HepG2 (cell line): Measurements from ENCODE around the gene NCLN. TPM values are rescaled to one million over a fixed set of nuclear protein-coding genes. Genes with fewer than 3 reads are reported as not detected.
"Not testable (repeated sequence)": the region's sequence is repeated elsewhere in the genome, so short reads cannot be mapped to it uniquely, and the experiment has no call there.

Experiments
- ATAC-seq: fragments of 200-7000 bp; cut with Tn5 transposase; 3 replicates; pipeline ENCODE4 v1.9.1; 2020; ENCODE audit warnings: mild to moderate bottlenecking, moderate library complexity
- BruUV-seq: library from RNA; stranded (reverse); fragments of 400-500 nt; replicated peaks from 2 replicates; lab custom pipeline; 2021; lab: Mats Ljungman, UMichigan
- CTCF ChIA-PET: fragments of 300-600 bp; formaldehyde crosslinking; extraction: SDS; loops from one replicate; lab custom pipeline; 2021; ENCODE audit warnings: low total read pairs, inconsistent platforms, low intra/inter-chr PET ratio; lab: Yijun Ruan, JAX
- POLR2A ChIA-PET: fragments of 350-600 bp; sonication (Branson Sonifier 250); formaldehyde crosslinking; loops from one replicate; lab custom pipeline; 2020; ENCODE audit warnings: antibody characterized with exemption, inconsistent platforms; lab: Yijun Ruan, JAX
- DNase-seq: peaks from one replicate; pipeline ENCODE4 v3.0.0-alpha.2; 2015; ENCODE audit warnings: low spot score
- FAIRE-seq: peaks from 3 replicates; lab custom pipeline; 2011; peaks lifted over from hg19 to GRCh38; lab: Jason Lieb, UNC
- H2AFZ ChIP-seq: one replicate; pipeline ENCODE4 v1.6.1; 2011; ENCODE audit warnings: low read length, inconsistent platforms
- H3K27ac ChIP-seq: fragments of 300-600 bp; 3 replicates; pipeline ENCODE4 v1.8.0; 2011; ENCODE audit warnings: mixed run types, mild to moderate bottlenecking, mixed read lengths, low read length, inconsistent platforms; ENCODE audit not compliant: insufficient read depth; ENCODE audit errors: extremely low read length
- H3K27me3 ChIP-seq, 2 experiments: fragments of 200-600 bp in 1 of 2; 2 replicates in 1 of 2; 3 replicates in 1 of 2; pipeline versions ENCODE4 v1.6.0 to v1.8.0; 2011; ENCODE audit warnings: low read length in 2 of 2, mild to moderate bottlenecking in 2 of 2, moderate library complexity in 2 of 2, inconsistent platforms in 1 of 2; ENCODE audit not compliant: insufficient read depth in 2 of 2, control insufficient read depth in 1 of 2
- H3K36me3 ChIP-seq, 2 experiments: fragments of 200-600 bp in 1 of 2; replicated peaks in 1 of 2; 2 replicates in 1 of 2; 3 replicates in 1 of 2; pipeline versions ENCODE4 v1.5.1 to v1.8.0; 2011; ENCODE audit warnings: low read length in 2 of 2, inconsistent platforms in 1 of 2; ENCODE audit not compliant: insufficient read depth in 2 of 2, control insufficient read depth in 1 of 2
- H3K4me1 ChIP-seq: 2 replicates; pipeline ENCODE4 v1.5.1; 2012; ENCODE audit warnings: low read length, inconsistent platforms; ENCODE audit not compliant: insufficient read depth
- H3K4me2 ChIP-seq: 2 replicates; pipeline ENCODE4 v1.6.0; 2011; ENCODE audit warnings: low read depth, low read length, inconsistent platforms
- H3K4me3 ChIP-seq, 3 experiments: fragments of 200-600 bp in 1 of 3; sonication (generic), shearing (Covaris generic) in 1 of 3; replicated peaks in 1 of 3; 2 replicates each; pipeline ENCODE4 v1.5.1; 2011 to 2016; ENCODE audit warnings: low read length in 3 of 3, inconsistent platforms in 2 of 3, low read depth in 2 of 3, mild to moderate bottlenecking in 2 of 3, control low read depth in 1 of 3, mixed read lengths in 1 of 3; ENCODE audit not compliant: insufficient read depth in 1 of 3
- H3K79me2 ChIP-seq: one replicate; pipeline ENCODE4 v1.6.1; 2011; ENCODE audit warnings: low read length, inconsistent platforms; ENCODE audit not compliant: insufficient read depth
- H3K9ac ChIP-seq: 2 replicates; pipeline ENCODE4 v1.6.0; 2011; ENCODE audit warnings: mild to moderate bottlenecking, low read depth, low read length, inconsistent platforms; ENCODE audit not compliant: insufficient read depth
- H3K9me3 ChIP-seq: 2 replicates; pipeline ENCODE4 v1.5.1; 2012; ENCODE audit warnings: mild to moderate bottlenecking, low read length
- H4K20me1 ChIP-seq: 2 replicates; pipeline ENCODE4 v1.6.0; 2011; ENCODE audit warnings: inconsistent platforms, mild to moderate bottlenecking, low read length, moderate library complexity; ENCODE audit not compliant: insufficient read depth
- THAP11 ChIP-seq: IDR thresholded peaks from 2 replicates; pipeline ENCODE4 v1.6.1; 2016; ENCODE audit warnings: missing biosample characterization, missing genetic modification reagents
- ZNF546 ChIP-seq: sonication (generic); formaldehyde crosslinking; conservative IDR thresholded peaks from 2 replicates; pipeline ENCODE4 v1.8.1; 2023; ENCODE audit warnings: mild to moderate bottlenecking, missing genetic modification reagents
- WGBS: methylation state at CpG from one replicate; pipeline ENCODE4 v1.1.6; 2017; ENCODE audit warnings: low lambda C conversion rate; 5-methylcytosine and 5-hydroxymethylcytosine counted together
- in situ Hi-C: cut with HindIII; loops from 2 replicates; pipeline ENCODE4 v1.10.0; 2017; ENCODE audit warnings: low pct_unique_long_range_greater_than_20kb; ENCODE audit not compliant: extremely low pct_ligation_motif_present
- intact Hi-C: fragments of 100-400 bp; cut with micrococcal nuclease; formaldehyde crosslinking; loops from one replicate; pipeline ENCODE4 v1.10.0; 2022; ENCODE audit not compliant: unreplicated experiment
- polyA plus RNA-seq, 8 experiments: library from polyadenylated mRNA; depleted of rRNA in 3 of 8; stranded (reverse) in 7 of 8; unstranded in 1 of 8; fragments of >200 nt; fragmentation: Illumina TruSeq in 4 of 8; extraction: Trizol in 4 of 8; gene quantifications; 2 replicates each; pipeline versions ENCODE4 v1.2.1 to v1.2.3, GENCODE V29; 2011 to 2016; ENCODE audit warnings: low read depth in 4 of 8, missing spikeins in 1 of 8, mixed read lengths in 1 of 8; ENCODE audit not compliant: insufficient read depth in 1 of 8
- total RNA-seq, 5 experiments: library from RNA; depleted of rRNA; stranded (reverse); fragments of >200 nt; fragmentation: Illumina TruSeq; extraction: Trizol; gene quantifications; 2 replicates each; pipeline ENCODE4 v1.2.3, GENCODE V29; 2016; ENCODE audit warnings: low read depth in 1 of 5

The NCLN gene
- total and polyA plus RNA-seq, 2 of the 13 experiments (the other 11 are each of a cell fraction or from before 2014, with no cell fraction given): 42.6 to 56.0 TPM

GRCh38 chr19:3202346-3202745 is 16.6 kb downstream of the NCLN start:
- ChIA-PET POLR2A (interaction anchor here (0.7 kb wide), 1 partner anchor 150 kb away, joined by 3 read pairs; no protein-coding TSS in a partner anchor), CTCF (no interaction called here)
- no TSS peak for BruUV-seq
- Histone ChIP-seq H3K27ac (no peak overlapping the region), H3K79me2 (no peaks in the 10 kb centered on the region), H3K4me1 (no peaks in the 10 kb centered on the region), H3K9ac (no peak overlapping the region), H4K20me1 (no peaks in the 10 kb centered on the region), H2AFZ (no peak overlapping the region), H3K4me2 (no peak overlapping the region), H3K4me3 (no peak overlapping the region), H3K9me3 (no peaks in the 10 kb centered on the region), H3K36me3 (peaks cover 5 to 29% of the 10 kb centered on the region in 2 experiments; a peak in 4 of 5 replicates), H3K27me3 (no peaks in the 10 kb centered on the region)
- TF ChIP-seq THAP11 (CRISPR knock-in tag): no peak
- TF ChIP-seq ZNF546 (CRISPR knock-in tag): no peak
- ATAC-seq (no peak), FAIRE-seq (no peak), DNase-seq (no peak)
- in situ Hi-C loops: no loop called here
- intact Hi-C loops: no loop called here
- WGBS: 83% methylated on average over 6 of the region's 12 CpGs

GRCh38 chr19:3202895-3203294 is 17.2 kb downstream of the NCLN start:
- H2AFZ ChIP-seq, in situ Hi-C loops, H3K9me3 ChIP-seq, H3K4me1 ChIP-seq, H3K9ac ChIP-seq, H3K79me2 ChIP-seq, BruUV-seq, CTCF ChIA-PET, H3K27me3 ChIP-seq, H4K20me1 ChIP-seq, FAIRE-seq, H3K4me2 ChIP-seq, H3K4me3 ChIP-seq, intact Hi-C loops, DNase-seq, H3K27ac ChIP-seq, ATAC-seq: not testable (repeated sequence)
- POLR2A ChIA-PET: interaction anchor here (0.7 kb wide), 1 partner anchor 150 kb away, joined by 3 read pairs; no protein-coding TSS in a partner anchor
- WGBS: 95% methylated on average over 7 of the region's 7 CpGs
- peaks cover 5 to 32% of the 10 kb centered on the region in 2 experiments; a peak in 4 of 5 replicates for H3K36me3 ChIP-seq
